HepG2 (cell line): ENCODE measurements around the gene C6orf136. TPM values are rescaled to one million over a fixed set of nuclear protein-coding genes. Genes with fewer than 3 reads are reported as not detected.
A peak's percentile ranks its signal among the peaks of the same experiment; 100 is the strongest.
"Not testable (repeated sequence)": the region's sequence is repeated elsewhere in the genome, so short reads cannot be mapped to it uniquely, and the experiment has no call there.

Experiments
- ATAC-seq: fragments of 200-7000 bp; cut with Tn5 transposase; 3 replicates; pipeline ENCODE4 v1.9.1; 2020; ENCODE audit warnings: mild to moderate bottlenecking, moderate library complexity
- BruUV-seq: library from RNA; stranded (reverse); fragments of 400-500 nt; replicated peaks from 2 replicates; lab custom pipeline; 2021; lab: Mats Ljungman, UMichigan
- CTCF ChIA-PET: fragments of 300-600 bp; formaldehyde crosslinking; extraction: SDS; loops from one replicate; lab custom pipeline; 2021; ENCODE audit warnings: low total read pairs, inconsistent platforms, low intra/inter-chr PET ratio; lab: Yijun Ruan, JAX
- POLR2A ChIA-PET: fragments of 350-600 bp; sonication (Branson Sonifier 250); formaldehyde crosslinking; loops from one replicate; lab custom pipeline; 2020; ENCODE audit warnings: antibody characterized with exemption, inconsistent platforms; lab: Yijun Ruan, JAX
- DNase-seq: peaks from one replicate; pipeline ENCODE4 v3.0.0-alpha.2; 2015; ENCODE audit warnings: low spot score
- FAIRE-seq: peaks from 3 replicates; lab custom pipeline; 2011; peaks lifted over from hg19 to GRCh38; lab: Jason Lieb, UNC
- H2AFZ ChIP-seq: one replicate; pipeline ENCODE4 v1.6.1; 2011; ENCODE audit warnings: low read length, inconsistent platforms
- H3K27ac ChIP-seq: fragments of 300-600 bp; 3 replicates; pipeline ENCODE4 v1.8.0; 2011; ENCODE audit warnings: mixed run types, mild to moderate bottlenecking, mixed read lengths, low read length, inconsistent platforms; ENCODE audit not compliant: insufficient read depth; ENCODE audit errors: extremely low read length
- H3K27me3 ChIP-seq, 2 experiments: fragments of 200-600 bp in 1 of 2; 2 replicates in 1 of 2; 3 replicates in 1 of 2; pipeline versions ENCODE4 v1.6.0 to v1.8.0; 2011; ENCODE audit warnings: low read length in 2 of 2, mild to moderate bottlenecking in 2 of 2, moderate library complexity in 2 of 2, inconsistent platforms in 1 of 2; ENCODE audit not compliant: insufficient read depth in 2 of 2, control insufficient read depth in 1 of 2
- H3K36me3 ChIP-seq, 2 experiments: fragments of 200-600 bp in 1 of 2; replicated peaks in 1 of 2; 2 replicates in 1 of 2; 3 replicates in 1 of 2; pipeline versions ENCODE4 v1.5.1 to v1.8.0; 2011; ENCODE audit warnings: low read length in 2 of 2, inconsistent platforms in 1 of 2; ENCODE audit not compliant: insufficient read depth in 2 of 2, control insufficient read depth in 1 of 2
- H3K4me1 ChIP-seq: 2 replicates; pipeline ENCODE4 v1.5.1; 2012; ENCODE audit warnings: low read length, inconsistent platforms; ENCODE audit not compliant: insufficient read depth
- H3K4me2 ChIP-seq: 2 replicates; pipeline ENCODE4 v1.6.0; 2011; ENCODE audit warnings: low read depth, low read length, inconsistent platforms
- H3K4me3 ChIP-seq, 3 experiments: fragments of 200-600 bp in 1 of 3; sonication (generic), shearing (Covaris generic) in 1 of 3; replicated peaks in 1 of 3; 2 replicates each; pipeline ENCODE4 v1.5.1; 2011 to 2016; ENCODE audit warnings: low read length in 3 of 3, inconsistent platforms in 2 of 3, low read depth in 2 of 3, mild to moderate bottlenecking in 2 of 3, control low read depth in 1 of 3, mixed read lengths in 1 of 3; ENCODE audit not compliant: insufficient read depth in 1 of 3
- H3K79me2 ChIP-seq: one replicate; pipeline ENCODE4 v1.6.1; 2011; ENCODE audit warnings: low read length, inconsistent platforms; ENCODE audit not compliant: insufficient read depth
- H3K9ac ChIP-seq: 2 replicates; pipeline ENCODE4 v1.6.0; 2011; ENCODE audit warnings: mild to moderate bottlenecking, low read depth, low read length, inconsistent platforms; ENCODE audit not compliant: insufficient read depth
- H3K9me3 ChIP-seq: 2 replicates; pipeline ENCODE4 v1.5.1; 2012; ENCODE audit warnings: mild to moderate bottlenecking, low read length
- H4K20me1 ChIP-seq: 2 replicates; pipeline ENCODE4 v1.6.0; 2011; ENCODE audit warnings: inconsistent platforms, mild to moderate bottlenecking, low read length, moderate library complexity; ENCODE audit not compliant: insufficient read depth
- AGO2 ChIP-seq: fragments of 200-400 bp; formaldehyde crosslinking; optimal IDR thresholded peaks from 2 replicates; pipeline ENCODE3; 2017; ENCODE audit warnings: mild to moderate bottlenecking, low read depth, low read length, moderate library complexity
- ATF7 ChIP-seq, 2 experiments: fragments of 450-650 bp in 1 of 2; sonication (generic) in 1 of 2; formaldehyde crosslinking in 1 of 2; IDR thresholded peaks; 2 replicates each; pipeline versions ENCODE4 v1.4.0 to v1.6.1; 2016 to 2020; ENCODE audit warnings: antibody characterized with exemption in 1 of 2, mild to moderate bottlenecking in 1 of 2, missing genetic modification reagents in 1 of 2
- DNMT3B ChIP-seq: conservative IDR thresholded peaks from 2 replicates; pipeline ENCODE4 v1.6.1; 2016; ENCODE audit warnings: missing biosample characterization, control low read depth
- GABPA ChIP-seq, 2 experiments: IDR thresholded peaks; 2 replicates each; pipeline ENCODE4 v1.6.1; 2011 to 2016; ENCODE audit warnings: low read depth in 2 of 2, low read length in 1 of 2, missing biosample characterization in 1 of 2, missing genetic modification characterization in 1 of 2
- HDAC6 ChIP-seq: fragments of 200-600 bp; sonication (generic); IDR thresholded peaks from 2 replicates; pipeline ENCODE4 v1.7.0; 2017; ENCODE audit warnings: mild to moderate bottlenecking, antibody characterized with exemption, low read length, low read depth
- HOXA3 ChIP-seq: sonication (generic); formaldehyde crosslinking; IDR thresholded peaks from 2 replicates; pipeline ENCODE4 v1.5.0; 2020; ENCODE audit warnings: missing genetic modification reagents
- NRL ChIP-seq: sonication (generic); formaldehyde crosslinking; IDR thresholded peaks from 2 replicates; pipeline ENCODE4 v1.5.0; 2020; ENCODE audit warnings: missing genetic modification reagents, mild to moderate bottlenecking, moderate library complexity, borderline replicate concordance
- POLR2AphosphoS2 ChIP-seq: IDR thresholded peaks from 2 replicates; pipeline ENCODE4 v1.6.1; 2011; ENCODE audit warnings: low read depth, low read length, improper control_type of control experiment
- SOX6 ChIP-seq, 2 experiments: fragments of 450-650 bp in 1 of 2; sonication (generic) in 1 of 2; formaldehyde crosslinking in 1 of 2; IDR thresholded peaks; 2 replicates each; pipeline versions ENCODE4 v1.4.0 to v1.6.1; 2017 to 2020; ENCODE audit warnings: antibody characterized with exemption in 1 of 2, mild to moderate bottlenecking in 1 of 2, missing genetic modification reagents in 1 of 2
- STAT5B ChIP-seq: sonication (generic); formaldehyde crosslinking; IDR thresholded peaks from 2 replicates; pipeline ENCODE4 v1.4.0; 2020; ENCODE audit warnings: missing genetic modification reagents
- SYNCRIP ChIP-seq: fragments of 200-400 bp; formaldehyde crosslinking; IDR thresholded peaks from 2 replicates; pipeline ENCODE4 v1.6.1; 2018; ENCODE audit warnings: mild to moderate bottlenecking, low read depth, low read length; ENCODE audit not compliant: insufficient read depth
- ZKSCAN5 ChIP-seq: sonication (generic); formaldehyde crosslinking; IDR thresholded peaks from 2 replicates; pipeline ENCODE4 v1.5.1; 2020; ENCODE audit warnings: mild to moderate bottlenecking, missing genetic modification reagents
- ZNF546 ChIP-seq: sonication (generic); formaldehyde crosslinking; conservative IDR thresholded peaks from 2 replicates; pipeline ENCODE4 v1.8.1; 2023; ENCODE audit warnings: mild to moderate bottlenecking, missing genetic modification reagents
- WGBS: methylation state at CpG from one replicate; pipeline ENCODE4 v1.1.6; 2017; ENCODE audit warnings: low lambda C conversion rate; 5-methylcytosine and 5-hydroxymethylcytosine counted together
- in situ Hi-C: cut with HindIII; loops from 2 replicates; pipeline ENCODE4 v1.10.0; 2017; ENCODE audit warnings: low pct_unique_long_range_greater_than_20kb; ENCODE audit not compliant: extremely low pct_ligation_motif_present
- intact Hi-C: fragments of 100-400 bp; cut with micrococcal nuclease; formaldehyde crosslinking; loops from one replicate; pipeline ENCODE4 v1.10.0; 2022; ENCODE audit not compliant: unreplicated experiment
- polyA plus RNA-seq, 8 experiments: library from polyadenylated mRNA; depleted of rRNA in 3 of 8; stranded (reverse) in 7 of 8; unstranded in 1 of 8; fragments of >200 nt; fragmentation: Illumina TruSeq in 4 of 8; extraction: Trizol in 4 of 8; gene quantifications; 2 replicates each; pipeline versions ENCODE4 v1.2.1 to v1.2.3, GENCODE V29; 2011 to 2016; ENCODE audit warnings: low read depth in 4 of 8, missing spikeins in 1 of 8, mixed read lengths in 1 of 8; ENCODE audit not compliant: insufficient read depth in 1 of 8
- total RNA-seq, 5 experiments: library from RNA; depleted of rRNA; stranded (reverse); fragments of >200 nt; fragmentation: Illumina TruSeq; extraction: Trizol; gene quantifications; 2 replicates each; pipeline ENCODE4 v1.2.3, GENCODE V29; 2016; ENCODE audit warnings: low read depth in 1 of 5
- TF ChIP-seq, protein P1 (sequence below): IDR thresholded peaks from 2 replicates; pipeline ENCODE4 v1.4.0; 2020; ENCODE audit warnings: mild to moderate bottlenecking, missing genetic modification reagents
- TF ChIP-seq, protein P2 (sequence below): sonication (generic); formaldehyde crosslinking; IDR thresholded peaks from 2 replicates; pipeline ENCODE4 v1.8.0; 2022; ENCODE audit warnings: low read depth, missing genetic modification reagents

The C6orf136 gene
- total and polyA plus RNA-seq, 2 of the 13 experiments (the other 11 are each of a cell fraction or from before 2014, with no cell fraction given): 12.0 to 26.2 TPM

DNA sequence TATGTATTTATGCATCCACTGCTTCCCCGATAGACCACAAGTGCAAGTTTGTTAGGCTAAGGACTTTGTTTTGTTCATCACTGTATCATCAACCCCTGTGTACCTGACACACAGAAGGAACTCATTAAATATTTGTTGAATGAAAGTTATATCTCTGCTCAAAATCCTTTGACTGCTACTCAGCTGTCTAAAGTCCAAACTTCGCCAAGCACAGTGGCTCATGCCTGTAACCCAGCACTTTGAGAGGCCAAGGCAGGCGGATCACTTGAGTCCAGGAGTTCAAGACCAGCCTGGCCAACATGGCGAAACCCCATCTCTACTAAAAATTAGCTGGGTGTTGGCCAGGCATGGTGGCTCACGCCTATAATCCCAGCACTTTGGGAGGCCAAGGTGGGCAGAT is 11.0 kb downstream of the C6orf136 start (continued):
- TF ChIP-seq, protein P1, sequence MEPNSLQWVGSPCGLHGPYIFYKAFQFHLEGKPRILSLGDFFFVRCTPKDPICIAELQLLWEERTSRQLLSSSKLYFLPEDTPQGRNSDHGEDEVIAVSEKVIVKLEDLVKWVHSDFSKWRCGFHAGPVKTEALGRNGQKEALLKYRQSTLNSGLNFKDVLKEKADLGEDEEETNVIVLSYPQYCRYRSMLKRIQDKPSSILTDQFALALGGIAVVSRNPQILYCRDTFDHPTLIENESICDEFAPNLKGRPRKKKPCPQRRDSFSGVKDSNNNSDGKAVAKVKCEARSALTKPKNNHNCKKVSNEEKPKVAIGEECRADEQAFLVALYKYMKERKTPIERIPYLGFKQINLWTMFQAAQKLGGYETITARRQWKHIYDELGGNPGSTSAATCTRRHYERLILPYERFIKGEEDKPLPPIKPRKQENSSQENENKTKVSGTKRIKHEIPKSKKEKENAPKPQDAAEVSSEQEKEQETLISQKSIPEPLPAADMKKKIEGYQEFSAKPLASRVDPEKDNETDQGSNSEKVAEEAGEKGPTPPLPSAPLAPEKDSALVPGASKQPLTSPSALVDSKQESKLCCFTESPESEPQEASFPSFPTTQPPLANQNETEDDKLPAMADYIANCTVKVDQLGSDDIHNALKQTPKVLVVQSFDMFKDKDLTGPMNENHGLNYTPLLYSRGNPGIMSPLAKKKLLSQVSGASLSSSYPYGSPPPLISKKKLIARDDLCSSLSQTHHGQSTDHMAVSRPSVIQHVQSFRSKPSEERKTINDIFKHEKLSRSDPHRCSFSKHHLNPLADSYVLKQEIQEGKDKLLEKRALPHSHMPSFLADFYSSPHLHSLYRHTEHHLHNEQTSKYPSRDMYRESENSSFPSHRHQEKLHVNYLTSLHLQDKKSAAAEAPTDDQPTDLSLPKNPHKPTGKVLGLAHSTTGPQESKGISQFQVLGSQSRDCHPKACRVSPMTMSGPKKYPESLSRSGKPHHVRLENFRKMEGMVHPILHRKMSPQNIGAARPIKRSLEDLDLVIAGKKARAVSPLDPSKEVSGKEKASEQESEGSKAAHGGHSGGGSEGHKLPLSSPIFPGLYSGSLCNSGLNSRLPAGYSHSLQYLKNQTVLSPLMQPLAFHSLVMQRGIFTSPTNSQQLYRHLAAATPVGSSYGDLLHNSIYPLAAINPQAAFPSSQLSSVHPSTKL (CRISPR knock-in tag): peak; percentile 23; the same call in 1 of the 2 replicates
- not testable (repeated sequence) for TF ChIP-seq SOX6 (IDR thresholded peaks at IDR 0.05)
- TF ChIP-seq SOX6 (CRISPR knock-in tag; IDR thresholded peaks at IDR 0.05): peak; percentile 49

DNA sequence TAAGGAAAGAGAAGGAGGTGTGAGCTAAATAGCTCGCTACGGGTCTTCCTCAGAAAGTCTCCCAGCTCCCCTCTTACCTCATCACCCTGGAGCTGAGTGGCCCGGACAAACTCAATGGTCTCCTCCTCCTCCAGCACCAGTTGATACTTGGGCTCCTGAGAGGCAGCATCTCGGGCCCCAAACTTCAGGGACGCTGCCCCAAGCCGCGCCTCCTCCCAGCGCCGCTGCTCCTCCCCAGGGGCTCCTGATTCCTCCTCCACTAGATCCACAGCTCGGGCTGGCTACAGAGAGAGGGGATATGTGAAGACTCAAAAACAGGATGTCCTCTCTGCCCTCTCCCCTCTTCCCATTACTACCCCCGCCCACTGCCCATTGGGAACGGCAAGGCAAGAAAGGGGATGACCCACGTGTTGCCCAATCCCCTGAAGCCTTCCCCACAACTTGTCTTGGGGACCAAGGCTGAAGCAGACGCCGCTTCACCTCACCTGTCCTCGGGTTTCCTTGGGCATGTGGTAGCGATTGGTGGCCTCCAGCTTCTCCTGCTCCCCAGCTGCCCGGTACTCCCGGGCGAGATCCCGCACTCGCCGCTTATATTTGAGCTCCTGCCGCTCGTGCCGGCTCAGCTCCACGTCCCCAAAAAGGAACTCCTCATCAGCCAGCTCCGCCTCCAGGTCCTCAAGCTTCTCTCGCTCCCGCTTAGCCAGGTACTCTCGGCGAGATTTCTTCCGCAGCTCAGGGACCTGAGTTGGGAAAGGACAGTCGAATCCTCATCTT is 18.2 kb downstream of the C6orf136 start:
- no peak overlapping the region for H3K4me2 ChIP-seq
- DNase-seq: no peak
- WGBS: 97% methylated on average over 34 of the region's 34 CpGs
- no peak overlapping the region for H3K9ac ChIP-seq
- no peak overlapping the region for H3K27ac ChIP-seq
- no peak overlapping the region for H2AFZ ChIP-seq
- in situ Hi-C loops (no loop called here), intact Hi-C loops (no loop called here)
- H3K4me3 ChIP-seq: no peak overlapping the region
- peaks cover 8% of the 10 kb centered on the region; the same call in 1 of the 2 replicates for H3K4me1 ChIP-seq
- BruUV-seq: TSS peak; percentile 27
- ATAC-seq: no peak
- peaks cover 29 to 71% of the 10 kb centered on the region in 2 experiments for H3K36me3 ChIP-seq
- no peaks in the 10 kb centered on the region for H3K9me3 ChIP-seq
- ChIA-PET POLR2A (interaction anchor here (0.7 to 1.3 kb wide), 2 partner anchors 10 to 12 kb away, joined by 3 to 4 read pairs; no protein-coding TSS in a partner anchor), CTCF (no interaction called here)
- no peak for FAIRE-seq
- no peaks in the 10 kb centered on the region for H3K79me2 ChIP-seq
- H3K27me3 ChIP-seq: no peaks in the 10 kb centered on the region
- H4K20me1 ChIP-seq: no peaks in the 10 kb centered on the region
- TF ChIP-seq NRL (CRISPR knock-in tag): peak; percentile 22; the same call in 1 of the 2 replicates
- TF ChIP-seq HOXA3 (CRISPR knock-in tag): no peak
- TF ChIP-seq POLR2AphosphoS2: no peak
- no peak for TF ChIP-seq STAT5B (CRISPR knock-in tag)
- peak; percentile 65 for TF ChIP-seq AGO2
- TF ChIP-seq ATF7 (IDR thresholded peaks at IDR 0.05): no peak
- TF ChIP-seq ATF7 (CRISPR knock-in tag; IDR thresholded peaks at IDR 0.05): no peak
- no peak for TF ChIP-seq HDAC6
- no peak for TF ChIP-seq DNMT3B (CRISPR knock-in tag)
- TF ChIP-seq ZNF546 (CRISPR knock-in tag): no peak
- TF ChIP-seq GABPA (IDR thresholded peaks at IDR 0.05; ENCODE audit: low read depth, low read length): no peak
- no peak for TF ChIP-seq GABPA (CRISPR knock-in tag; IDR thresholded peaks at IDR 0.05; ENCODE audit: low read depth)
- no peak for TF ChIP-seq ZKSCAN5 (CRISPR knock-in tag)
- TF ChIP-seq, protein P2, sequence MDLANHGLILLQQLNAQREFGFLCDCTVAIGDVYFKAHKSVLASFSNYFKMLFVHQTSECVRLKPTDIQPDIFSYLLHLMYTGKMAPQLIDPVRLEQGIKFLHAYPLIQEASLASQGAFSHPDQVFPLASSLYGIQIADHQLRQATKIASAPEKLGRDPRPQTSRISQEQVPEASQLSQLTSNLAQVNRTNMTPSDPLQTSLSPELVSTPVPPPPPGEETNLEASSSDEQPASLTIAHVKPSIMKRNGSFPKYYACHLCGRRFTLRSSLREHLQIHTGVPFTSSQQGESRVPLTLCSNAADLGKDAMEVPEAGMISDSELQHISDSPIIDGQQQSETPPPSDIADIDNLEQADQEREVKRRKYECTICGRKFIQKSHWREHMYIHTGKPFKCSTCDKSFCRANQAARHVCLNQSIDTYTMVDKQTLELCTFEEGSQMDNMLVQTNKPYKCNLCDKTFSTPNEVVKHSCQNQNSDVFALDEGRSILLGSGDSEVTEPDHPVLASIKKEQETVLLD (CRISPR knock-in tag): no peak
- no peak for TF ChIP-seq SYNCRIP
